Measurements from ENCODE around the gene CD44. TPM values are rescaled to one million over a fixed set of nuclear protein-coding genes. Genes with fewer than 3 reads are reported as not detected.

The CD44 gene
- total RNA-seq, 2 experiments from 2014 or later = 449 to 455 TPM

Other genes starting within 250 kb of the CD44 start
- gene APIP, start 222.8 kb upstream of the CD44 start, total RNA-seq = 10 to 100 TPM; 38.9 to 39.8 TPM
- 10 to 100 TPM; 39.1 to 42.4 TPM for gene PDHX, start 222.6 kb upstream of the CD44 start, total RNA-seq